Stimulated activated memory B cell treated with anti-CD40 and anti-IgM and Interleukin-4, amounts not matched to agents 10 μg/mL and 1 μg/mL and 100 μg/mL, for 72 hours (primary cell): ENCODE measurements around the gene PJVK.
A peak's percentile ranks its signal among the peaks of the same experiment; 100 is the strongest.
"Not testable (repeated sequence)": the region's sequence is repeated elsewhere in the genome, so short reads cannot be mapped to it uniquely, and the experiment has no call there.

Experiments
- ATAC-seq: fragments of 150-1000 bp; cut with Tn5 transposase; 2 replicates; pipeline ENCODE4 v1.10.0; 2021
- H3K27ac Mint-ChIP-seq: one replicate; pipeline ENCODE4 v1.8.0; 2022; ENCODE audit warnings: mild to moderate bottlenecking, mixed read lengths
- H3K27me3 Mint-ChIP-seq: one replicate; pipeline ENCODE4 v1.8.0; 2022; ENCODE audit warnings: mixed read lengths
- H3K36me3 Mint-ChIP-seq: one replicate; pipeline ENCODE4 v1.8.0; 2022; ENCODE audit warnings: mixed read lengths
- H3K4me1 Mint-ChIP-seq: one replicate; pipeline ENCODE4 v1.8.0; 2022; ENCODE audit warnings: mixed read lengths
- H3K4me3 Mint-ChIP-seq: one replicate; pipeline ENCODE4 v1.8.0; 2022; ENCODE audit warnings: mild to moderate bottlenecking, moderate library complexity, mixed read lengths
- H3K9me3 Mint-ChIP-seq: one replicate; pipeline ENCODE4 v1.8.0; 2022; ENCODE audit warnings: mixed read lengths

PJVK gene

DNA sequence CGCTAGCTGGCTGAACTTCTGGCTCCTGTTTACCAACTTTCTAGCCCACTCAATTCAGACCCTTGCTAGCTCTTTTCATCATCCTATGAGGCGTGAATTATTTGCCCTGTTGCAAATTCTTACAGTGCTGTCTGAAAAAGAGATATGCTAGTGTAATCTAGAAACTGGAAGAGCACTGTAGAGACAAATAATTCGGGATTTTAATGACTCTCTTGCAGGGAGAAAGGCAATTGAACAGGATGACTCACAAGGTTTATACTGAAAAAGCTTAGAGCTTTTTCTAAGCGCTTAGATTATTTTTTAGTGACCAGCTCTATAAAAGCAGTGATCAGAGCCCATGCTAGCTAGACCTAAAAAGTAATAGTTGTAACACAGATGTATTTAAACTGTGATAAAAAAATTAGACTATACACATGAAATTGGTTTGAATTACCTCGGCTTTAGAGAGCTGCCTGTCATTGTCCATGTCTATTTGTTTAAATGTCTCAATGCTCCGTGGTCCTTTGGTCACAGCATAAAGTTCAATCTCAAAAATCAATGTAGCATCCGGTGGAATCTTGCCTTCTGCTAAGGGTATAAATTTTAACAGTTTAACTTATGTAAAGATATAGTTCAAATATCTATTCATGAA lies 18.2 kb downstream of the PJVK start:
- Mint-ChIP-seq H3K9me3 (no peaks in the 10 kb centered on the region), H3K27ac (no peak overlapping the region), H3K36me3 (peaks cover 17% of the 10 kb centered on the region), H3K4me3 (no peak overlapping the region), H3K4me1 (no peaks in the 10 kb centered on the region), H3K27me3 (no peaks in the 10 kb centered on the region)
- ATAC-seq, result no peak

DNA sequence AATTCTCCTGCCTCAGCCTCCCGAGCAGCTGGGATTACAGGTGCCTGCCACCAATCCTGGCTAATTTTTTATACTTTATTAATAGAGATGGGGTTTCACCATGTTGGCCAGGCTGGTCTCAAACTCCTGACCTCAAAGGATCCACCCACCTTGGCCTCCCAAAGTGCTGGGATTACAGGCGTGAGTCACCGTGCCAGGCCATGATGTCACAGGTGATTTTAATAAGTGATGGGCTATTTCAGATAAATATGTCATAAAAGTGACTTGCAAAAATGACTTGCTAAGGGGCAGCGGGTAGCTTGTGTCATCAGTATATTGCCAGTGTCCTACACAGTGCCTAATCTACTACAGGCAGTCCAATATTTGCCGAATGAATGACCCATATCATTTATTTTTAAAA lies 20.1 kb downstream of the PJVK start:
- H3K36me3 Mint-ChIP-seq, result peaks cover 11% of the 10 kb centered on the region
- H3K9me3 Mint-ChIP-seq, H3K27ac Mint-ChIP-seq, H3K4me1 Mint-ChIP-seq, H3K27me3 Mint-ChIP-seq, H3K4me3 Mint-ChIP-seq, ATAC-seq: not testable (repeated sequence)

DNA sequence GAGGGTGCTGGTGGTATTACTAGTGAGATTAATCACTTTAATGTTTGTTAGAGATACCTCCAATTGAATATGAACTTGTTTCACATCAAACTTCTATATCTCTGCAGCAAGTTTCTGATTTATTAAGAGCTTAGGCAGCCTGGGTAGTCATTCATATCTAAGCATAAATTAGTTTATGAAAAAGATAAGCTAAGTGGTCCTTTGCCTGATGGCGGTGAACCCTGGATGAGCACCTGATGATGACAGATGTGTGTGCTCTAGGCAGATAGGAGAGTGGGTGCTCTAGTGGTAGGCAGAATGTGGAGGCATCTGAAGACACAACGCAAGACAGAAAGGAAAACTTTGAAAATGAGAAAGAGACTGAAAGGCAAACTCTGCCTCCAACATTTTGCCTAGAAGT lies 22.2 kb downstream of the PJVK start:
- H3K27me3 Mint-ChIP-seq, result no peaks in the 10 kb centered on the region
- no peaks in the 10 kb centered on the region for H3K36me3 Mint-ChIP-seq
- H3K4me1 Mint-ChIP-seq, result peaks cover 3% of the 10 kb centered on the region
- no peak for ATAC-seq
- H3K9me3 Mint-ChIP-seq, result no peaks in the 10 kb centered on the region
- no peak overlapping the region for H3K4me3 Mint-ChIP-seq
- no peak overlapping the region for H3K27ac Mint-ChIP-seq

DNA sequence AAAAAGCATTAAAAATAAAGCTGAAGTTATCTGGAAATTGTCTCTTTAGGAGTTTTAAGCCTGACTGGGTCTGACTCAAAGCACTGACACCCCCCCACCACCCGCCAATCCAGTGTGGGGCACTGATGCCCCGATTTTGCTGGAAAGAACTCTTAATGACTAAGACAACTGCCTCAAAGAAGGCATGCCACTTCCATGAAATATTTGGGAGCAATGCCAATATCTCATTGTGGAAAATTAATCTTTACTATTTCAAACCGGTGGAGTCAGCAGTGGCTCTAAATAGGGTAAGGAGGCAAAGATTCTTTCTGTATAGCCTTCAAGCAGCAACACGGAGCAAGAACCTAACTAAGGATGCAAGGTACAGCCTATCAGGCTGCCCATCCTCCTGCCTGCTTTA lies 22.8 kb downstream of the PJVK start:
- no peak overlapping the region for H3K4me3 Mint-ChIP-seq
- ATAC-seq, result no peak
- peaks cover 8% of the 10 kb centered on the region for H3K4me1 Mint-ChIP-seq
- H3K27me3 Mint-ChIP-seq, result no peaks in the 10 kb centered on the region
- H3K9me3 Mint-ChIP-seq, result no peaks in the 10 kb centered on the region
- no peak overlapping the region for H3K27ac Mint-ChIP-seq
- no peaks in the 10 kb centered on the region for H3K36me3 Mint-ChIP-seq

DNA sequence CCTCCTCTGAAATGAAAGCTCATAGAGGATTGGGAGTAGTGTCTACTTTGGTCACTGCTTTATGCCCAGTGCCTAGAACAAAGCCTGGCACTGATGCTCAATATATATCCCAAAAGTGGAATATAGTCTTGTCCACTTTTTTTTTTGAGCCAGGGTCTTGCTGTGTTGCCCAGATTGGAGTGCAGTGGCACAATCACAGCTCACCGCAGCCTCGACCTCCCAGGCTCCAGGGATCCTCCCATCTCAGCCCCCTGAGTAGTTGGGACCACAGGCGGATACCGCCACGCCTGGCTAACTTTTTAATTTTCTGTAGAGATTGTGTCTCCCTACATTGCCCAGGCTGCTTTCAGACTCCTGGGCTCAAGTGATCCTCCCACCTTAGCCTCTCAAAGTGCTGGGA lies 23.4 kb downstream of the PJVK start:
- H3K27me3 Mint-ChIP-seq, result no peaks in the 10 kb centered on the region
- no peak for ATAC-seq
- peaks cover 13% of the 10 kb centered on the region for H3K4me1 Mint-ChIP-seq
- no peaks in the 10 kb centered on the region for H3K36me3 Mint-ChIP-seq
- no peak overlapping the region for H3K27ac Mint-ChIP-seq
- H3K9me3 Mint-ChIP-seq, result no peaks in the 10 kb centered on the region
- H3K4me3 Mint-ChIP-seq, result no peak overlapping the region

DNA sequence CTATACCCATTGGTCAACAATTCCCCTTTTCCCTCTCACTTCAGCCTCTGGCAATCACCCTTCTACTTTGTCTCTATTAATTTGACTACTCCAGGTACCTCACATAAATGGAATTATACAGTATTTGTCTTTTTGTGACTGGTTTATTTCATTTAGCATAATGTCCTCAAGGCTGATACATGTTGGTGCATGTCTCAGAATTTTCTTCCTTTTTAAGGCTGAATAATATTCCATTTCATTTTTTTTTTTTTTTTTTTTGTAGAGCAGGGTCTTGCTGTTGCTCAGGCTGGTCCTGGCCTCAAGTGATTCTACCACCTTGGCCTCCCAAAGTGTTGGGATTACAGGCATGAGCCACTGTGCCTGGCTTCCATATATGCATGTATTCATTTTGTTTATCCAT lies 25.3 kb downstream of the PJVK start:
- no peak for ATAC-seq
- H3K27ac Mint-ChIP-seq, result no peak overlapping the region
- no peaks in the 10 kb centered on the region for H3K36me3 Mint-ChIP-seq
- peaks cover 19% of the 10 kb centered on the region for H3K4me1 Mint-ChIP-seq
- H3K4me3 Mint-ChIP-seq, result no peak overlapping the region
- no peaks in the 10 kb centered on the region for H3K9me3 Mint-ChIP-seq
- no peaks in the 10 kb centered on the region for H3K27me3 Mint-ChIP-seq

DNA sequence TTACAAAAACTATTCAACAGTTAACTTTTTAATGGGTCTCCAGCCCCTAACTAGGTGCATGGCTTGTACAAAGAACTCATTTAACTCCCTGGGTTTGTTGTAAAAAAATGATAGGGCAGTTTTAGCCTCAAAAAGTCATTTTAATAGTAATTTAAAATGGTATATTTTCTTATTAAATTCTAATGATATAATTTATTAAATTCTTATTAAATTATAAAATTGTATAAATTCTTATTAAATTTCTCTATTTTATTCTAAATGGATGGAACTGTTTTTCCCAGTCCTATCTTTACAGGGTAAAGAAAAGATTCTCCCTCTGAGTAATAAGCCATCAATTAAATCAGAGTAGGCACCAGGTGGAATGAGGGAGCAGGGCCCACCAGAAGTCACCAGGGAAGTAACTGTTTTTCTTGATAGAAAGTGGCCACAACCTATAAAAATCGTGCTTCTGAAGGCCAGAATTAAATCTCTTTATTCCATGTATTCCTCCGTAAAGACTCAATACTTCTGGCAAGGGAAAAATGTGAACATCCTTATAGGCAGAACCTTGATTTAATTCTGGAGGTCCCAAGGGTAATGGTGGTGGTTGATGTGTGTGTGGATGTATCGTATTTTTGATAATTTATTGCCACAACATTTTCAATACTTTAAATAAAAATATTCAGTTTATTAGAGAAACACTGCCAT lies 26.4 kb downstream of the PJVK start:
- peaks cover 30% of the 10 kb centered on the region for H3K4me1 Mint-ChIP-seq
- peak overlapping the region; percentile 47 for H3K4me3 Mint-ChIP-seq
- no peaks in the 10 kb centered on the region for H3K36me3 Mint-ChIP-seq

DNA sequence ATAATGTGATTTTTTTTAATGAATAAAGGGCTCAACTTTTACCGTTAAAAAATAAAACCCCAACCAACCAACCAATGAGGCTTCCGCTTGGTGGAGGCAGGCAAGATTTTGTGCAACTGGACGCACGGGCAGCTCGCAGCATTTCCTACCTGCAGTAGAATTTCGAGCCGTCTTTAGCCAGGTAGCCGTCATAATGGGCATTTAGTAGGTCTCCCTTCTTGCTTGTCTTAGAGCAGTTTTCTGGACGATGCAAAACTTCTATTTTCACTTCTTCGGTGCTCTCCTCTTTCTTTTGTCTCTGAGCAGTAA lies 26.9 kb downstream of the PJVK start:
- peak overlapping the region; percentile 97 for H3K27ac Mint-ChIP-seq
- H3K27me3 Mint-ChIP-seq, result no peaks in the 10 kb centered on the region
- no peaks in the 10 kb centered on the region for H3K9me3 Mint-ChIP-seq
- peak overlapping the region; percentile 97 for H3K4me3 Mint-ChIP-seq
- ATAC-seq, result no peak
- H3K36me3 Mint-ChIP-seq, result no peaks in the 10 kb centered on the region
- peaks cover 34% of the 10 kb centered on the region for H3K4me1 Mint-ChIP-seq

More for the DNA sequence above, 26.4 kb downstream of the PJVK start:
- Mint-ChIP-seq H3K27me3 (no peaks in the 10 kb centered on the region), H3K9me3 (no peaks in the 10 kb centered on the region), H3K27ac (peak overlapping the region; percentile 97)
- no peak for ATAC-seq

DNA sequence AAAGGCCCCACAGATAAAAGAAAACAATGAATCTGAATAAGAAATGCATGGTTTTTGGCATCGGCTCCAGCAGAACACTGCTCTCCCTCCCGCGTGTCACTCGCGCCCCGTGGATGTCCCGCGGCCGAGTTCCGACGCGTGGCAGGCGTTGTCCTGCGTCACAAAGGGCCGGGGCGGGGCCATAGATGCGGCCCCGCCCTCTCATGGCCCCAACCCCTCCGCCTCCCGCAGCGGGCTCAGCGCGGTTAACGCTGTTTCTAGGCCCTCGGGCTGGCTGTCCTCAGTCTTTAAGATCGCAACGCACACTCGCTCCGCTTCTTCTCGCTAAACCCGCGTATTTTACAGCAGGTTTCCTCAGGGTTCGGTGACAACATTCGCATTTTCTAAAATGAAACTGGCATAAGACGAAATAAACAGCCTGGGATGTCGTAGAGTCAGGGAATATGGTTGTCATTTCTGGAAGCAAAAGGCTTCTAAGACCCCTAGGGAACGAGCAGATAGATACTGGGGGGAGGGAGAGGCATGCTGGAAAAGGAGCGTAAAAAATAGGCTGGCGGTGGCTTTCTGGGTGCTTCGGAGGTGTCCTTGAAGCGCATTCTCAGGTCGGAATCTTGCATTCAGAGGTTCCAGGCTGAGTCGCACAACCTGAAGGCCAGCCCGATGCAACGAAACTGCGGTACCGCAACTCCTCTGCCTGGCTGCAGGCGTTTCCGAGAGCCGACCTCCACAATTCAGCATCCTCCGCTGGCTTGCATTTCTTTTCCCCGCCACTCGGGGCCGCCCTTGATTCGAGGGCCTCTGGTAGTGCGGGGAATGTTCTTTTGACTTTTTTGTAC lies 27.5 kb downstream of the PJVK start, which contains the start of gene FKBP7:
TSS of gene FKBP7 (minus strand) at position 162 of the 836 bp plus-strand sequence. CDS start at position 61, 101 bp downstream.
- H3K36me3 Mint-ChIP-seq, result no peaks in the 10 kb centered on the region
- peak; percentile 87 for ATAC-seq

DNA sequence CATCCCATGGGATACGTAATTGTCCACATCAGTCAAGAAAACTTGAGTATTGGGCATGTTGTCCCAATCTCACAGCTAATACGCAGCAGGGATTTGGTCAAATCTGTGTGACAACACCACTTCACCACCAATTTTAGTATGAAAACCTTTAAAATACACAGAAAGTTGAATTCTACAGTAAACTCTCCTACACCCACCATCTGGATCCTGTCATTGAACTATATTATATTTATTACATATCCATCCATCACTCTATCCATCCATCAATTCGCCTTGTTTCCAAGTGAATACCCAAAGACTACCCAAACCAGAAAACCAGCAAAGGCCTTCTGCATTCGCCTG lies 28.1 kb downstream of the PJVK start:
- Mint-ChIP-seq H3K27ac (peak overlapping the region; percentile 97), H3K27me3 (no peaks in the 10 kb centered on the region), H3K36me3 (no peaks in the 10 kb centered on the region), H3K4me1 (peaks cover 34% of the 10 kb centered on the region), H3K9me3 (no peaks in the 10 kb centered on the region), H3K4me3 (peak overlapping the region; percentile 97)
- ATAC-seq, result no peak

More for the DNA sequence above, 27.5 kb downstream of the PJVK start, which contains the start of gene FKBP7:
- peak within 1 kb of the TSS; percentile 97 for H3K27ac Mint-ChIP-seq
- H3K27me3 Mint-ChIP-seq, result no peaks in the 10 kb centered on the region
- no peaks in the 10 kb centered on the region for H3K9me3 Mint-ChIP-seq
- H3K4me3 Mint-ChIP-seq, result peak within 1 kb of the TSS; percentile 97
- H3K4me1 Mint-ChIP-seq, result peaks cover 34% of the 10 kb centered on the region

DNA sequence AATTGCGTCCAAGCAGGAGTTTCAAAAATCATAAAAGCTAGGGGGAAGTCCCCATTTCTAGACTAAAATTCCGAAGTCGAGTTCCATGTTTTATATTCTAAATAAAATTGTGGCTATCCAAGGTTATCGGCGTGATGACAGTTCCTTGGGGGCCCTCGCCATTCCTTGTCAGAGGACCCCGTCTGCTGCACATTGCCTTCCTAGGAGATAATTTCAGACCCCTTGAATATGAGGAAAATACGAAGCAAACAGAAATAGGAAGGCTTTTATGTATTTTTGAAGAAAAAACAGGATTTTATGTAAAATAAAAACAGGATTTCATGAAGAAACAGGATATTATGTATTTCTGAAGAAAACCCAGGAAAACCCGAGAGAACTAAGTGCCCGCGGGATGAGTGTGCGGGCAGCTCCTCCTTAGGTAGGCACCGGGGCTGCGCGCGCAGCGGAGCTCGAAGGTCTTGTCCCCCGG lies 28.6 kb downstream of the PJVK start:
- H3K27ac Mint-ChIP-seq, result peak overlapping the region; percentile 97
- no peaks in the 10 kb centered on the region for H3K9me3 Mint-ChIP-seq
- H3K27me3 Mint-ChIP-seq, result no peaks in the 10 kb centered on the region
- H3K36me3 Mint-ChIP-seq, result no peaks in the 10 kb centered on the region
- H3K4me1 Mint-ChIP-seq, result peaks cover 38% of the 10 kb centered on the region
- peak overlapping the region; percentile 97 for H3K4me3 Mint-ChIP-seq
- ATAC-seq, result no peak

DNA sequence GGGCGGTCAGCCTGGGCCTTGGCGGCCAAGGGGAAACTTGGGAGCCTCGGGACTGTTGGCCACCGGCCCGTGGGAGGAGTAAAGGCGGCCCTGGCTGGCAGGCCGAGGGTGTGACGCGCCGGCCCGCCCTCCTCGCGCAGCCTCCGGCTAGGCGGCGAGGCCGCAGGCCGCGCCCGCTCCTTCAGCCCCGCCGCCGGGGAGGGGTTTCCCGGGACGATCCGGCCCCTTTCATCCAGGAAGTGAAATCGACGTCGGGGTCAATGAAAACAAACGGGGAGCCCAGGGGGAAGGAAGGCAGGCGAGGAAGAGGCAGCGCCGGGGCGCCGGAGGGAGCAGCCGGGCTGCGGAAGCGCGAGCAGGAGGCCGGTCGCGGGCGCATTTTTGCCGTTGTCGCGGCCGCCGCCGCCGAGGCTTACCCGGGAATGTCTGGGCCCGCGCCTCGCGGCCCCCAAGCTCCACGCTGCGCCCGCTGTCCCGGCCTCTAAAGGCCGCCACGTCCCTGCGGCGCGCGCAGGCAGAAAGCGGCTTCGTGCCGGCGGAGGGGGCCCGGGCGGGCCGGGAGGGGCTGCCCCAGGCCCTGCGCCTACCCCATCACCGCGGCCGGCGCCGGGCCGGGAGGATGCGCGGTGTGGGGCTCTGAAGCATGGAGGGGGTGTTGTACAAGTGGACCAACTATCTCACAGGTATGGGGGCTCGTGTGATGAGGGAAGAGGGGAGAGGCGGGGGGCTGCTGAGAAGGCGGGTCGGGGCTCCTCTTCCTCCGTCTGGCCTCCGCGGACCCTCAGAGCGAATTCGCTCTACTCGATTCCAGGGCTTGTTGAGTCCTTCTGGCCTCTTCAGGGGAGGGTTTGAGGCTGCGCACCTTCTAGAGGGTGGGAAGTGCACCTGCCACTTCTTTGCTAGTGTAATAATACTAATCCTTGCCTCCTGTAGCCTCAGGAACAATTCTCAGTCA lies 29.3 kb downstream of the PJVK start, which contains the start of gene PLEKHA3:
TSS of gene PLEKHA3 (plus strand) at position 231 of the 955 bp plus-strand sequence. CDS start at position 644, 413 bp downstream.
- Mint-ChIP-seq H3K9me3 (no peaks in the 10 kb centered on the region), H3K4me1 (peaks cover 38% of the 10 kb centered on the region), H3K27ac (peak within 1 kb of the TSS; percentile 97), H3K36me3 (peaks cover 3% of the 10 kb centered on the region), H3K4me3 (peak within 1 kb of the TSS; percentile 97), H3K27me3 (no peaks in the 10 kb centered on the region)
- peak; percentile 90 for ATAC-seq

DNA sequence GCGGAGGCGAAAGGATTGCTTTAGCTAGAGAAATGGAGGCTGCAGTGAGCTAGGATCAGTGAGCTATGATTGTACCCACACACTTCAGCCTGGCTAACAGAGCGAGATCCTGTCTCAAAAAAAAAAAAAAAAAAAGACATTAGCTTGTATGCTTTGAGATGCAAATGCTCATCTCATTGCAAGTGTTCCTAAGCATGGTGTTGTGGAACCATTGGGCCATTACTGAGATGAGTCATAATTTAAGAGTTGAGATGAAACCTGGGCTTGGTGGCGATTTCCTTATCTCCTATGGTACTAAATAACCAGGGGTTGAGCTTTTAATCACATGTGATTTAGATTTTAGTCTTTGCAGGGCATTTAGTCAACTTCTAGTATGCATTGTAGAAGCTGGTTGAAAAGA lies 31.3 kb downstream of the PJVK start:
- Mint-ChIP-seq H3K4me3 (peak overlapping the region; percentile 97), H3K27me3 (no peaks in the 10 kb centered on the region), H3K36me3 (peaks cover 22% of the 10 kb centered on the region), H3K9me3 (no peaks in the 10 kb centered on the region), H3K4me1 (peaks cover 46% of the 10 kb centered on the region), H3K27ac (peak overlapping the region; percentile 40)
- no peak for ATAC-seq

DNA sequence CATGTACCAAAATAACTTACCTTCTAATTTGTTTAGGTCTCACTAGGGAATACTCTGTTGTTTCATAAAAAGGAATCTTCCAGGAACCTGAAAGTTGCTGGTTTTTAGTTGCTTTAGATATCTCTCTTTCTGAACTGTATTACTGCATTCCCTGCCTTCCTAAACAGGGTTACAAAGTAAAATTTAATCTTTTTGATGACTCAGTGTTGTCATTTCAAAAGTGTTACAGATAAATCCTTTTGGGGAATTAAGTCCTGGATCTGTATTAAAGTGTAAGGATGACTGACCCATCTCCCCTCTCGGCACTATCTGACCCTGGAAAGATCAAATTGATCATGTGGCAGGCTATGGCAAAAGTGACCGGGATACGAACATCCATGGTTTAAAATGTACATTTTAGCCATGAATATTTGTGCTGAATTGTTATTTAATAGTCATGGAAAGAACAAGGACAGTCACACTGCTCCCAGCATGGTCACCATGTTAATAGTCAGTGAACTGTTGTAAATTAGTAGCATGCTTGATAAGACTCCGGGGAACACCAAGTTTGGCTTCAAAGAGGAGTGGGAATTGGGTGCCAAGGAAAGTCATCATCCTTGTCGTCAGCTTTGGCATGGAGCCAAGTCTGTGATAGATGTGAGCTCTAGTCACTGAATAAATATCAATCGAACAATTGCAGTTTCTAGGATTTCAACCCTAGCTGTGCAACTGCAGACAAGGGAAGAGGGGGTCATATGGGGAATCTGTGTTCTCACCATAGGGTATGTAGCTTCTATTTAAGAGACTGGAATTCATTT lies 33.3 kb downstream of the PJVK start:
- ATAC-seq, result no peak
- Mint-ChIP-seq H3K27me3 (no peaks in the 10 kb centered on the region), H3K27ac (no peak overlapping the region), H3K36me3 (peaks cover 40% of the 10 kb centered on the region), H3K9me3 (no peaks in the 10 kb centered on the region), H3K4me1 (peaks cover 47% of the 10 kb centered on the region), H3K4me3 (no peak overlapping the region)
